ENCODE results near the gene DIPK1B. TPM values are rescaled to one million over a fixed set of nuclear protein-coding genes. Genes with fewer than 3 reads are reported as not detected.
"Not testable (repeated sequence)": the region's sequence is repeated elsewhere in the genome, so short reads cannot be mapped to it uniquely, and the experiment has no call there.

DIPK1B gene
- total and polyA plus RNA-seq, 2 donors (not counting 3 experiments of a cell fraction or from before 2014, with no cell fraction given) = 253 to 441 TPM

DNA sequence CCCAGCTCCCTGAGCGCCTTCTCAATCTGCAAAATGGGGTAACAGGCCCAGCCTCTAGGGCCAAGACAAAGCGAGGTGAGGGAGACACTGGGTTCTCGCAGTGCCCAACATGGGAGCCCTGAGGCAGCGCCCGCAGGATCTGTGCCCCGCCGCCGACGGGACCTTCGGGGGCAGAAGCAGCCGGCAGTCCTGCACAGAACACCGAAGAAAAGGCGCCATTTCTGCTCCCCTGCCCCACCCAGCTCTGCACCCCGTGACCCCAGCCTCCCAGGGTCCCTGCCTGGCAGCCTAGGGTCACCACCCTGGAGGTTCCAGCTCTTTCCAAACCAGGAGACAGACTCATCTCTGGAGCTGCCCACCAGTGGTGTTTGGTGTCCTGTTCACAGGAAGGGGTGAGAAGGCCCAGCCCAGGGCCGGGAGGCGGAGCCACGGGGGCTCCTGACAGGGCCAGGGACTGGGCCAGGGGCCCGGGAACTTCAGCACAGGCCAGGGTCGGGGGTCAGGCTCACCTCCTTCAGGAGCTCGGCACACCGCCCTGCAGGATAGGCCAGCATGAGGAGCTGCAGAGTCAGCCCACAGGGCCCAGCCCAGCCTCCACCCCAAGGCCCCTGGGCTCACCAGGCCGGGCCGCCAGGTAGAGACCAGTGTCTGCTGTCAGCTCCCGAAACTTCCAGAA, 42.4 kb downstream of the DIPK1B start:
- intact Hi-C loops (cut with micrococcal nuclease) = no loop called here
- TF ChIP-seq EZH2 (IDR thresholded peaks at IDR 0.05; ENCODE audit: borderline replicate concordance, low read depth, low read length, severe bottlenecking) (no peak), GATA2 (IDR thresholded peaks at IDR 0.05; ENCODE audit: insufficient read depth, insufficient read length, low read depth, low read length) (no peak)
- TF ChIP-seq, protein P1, sequence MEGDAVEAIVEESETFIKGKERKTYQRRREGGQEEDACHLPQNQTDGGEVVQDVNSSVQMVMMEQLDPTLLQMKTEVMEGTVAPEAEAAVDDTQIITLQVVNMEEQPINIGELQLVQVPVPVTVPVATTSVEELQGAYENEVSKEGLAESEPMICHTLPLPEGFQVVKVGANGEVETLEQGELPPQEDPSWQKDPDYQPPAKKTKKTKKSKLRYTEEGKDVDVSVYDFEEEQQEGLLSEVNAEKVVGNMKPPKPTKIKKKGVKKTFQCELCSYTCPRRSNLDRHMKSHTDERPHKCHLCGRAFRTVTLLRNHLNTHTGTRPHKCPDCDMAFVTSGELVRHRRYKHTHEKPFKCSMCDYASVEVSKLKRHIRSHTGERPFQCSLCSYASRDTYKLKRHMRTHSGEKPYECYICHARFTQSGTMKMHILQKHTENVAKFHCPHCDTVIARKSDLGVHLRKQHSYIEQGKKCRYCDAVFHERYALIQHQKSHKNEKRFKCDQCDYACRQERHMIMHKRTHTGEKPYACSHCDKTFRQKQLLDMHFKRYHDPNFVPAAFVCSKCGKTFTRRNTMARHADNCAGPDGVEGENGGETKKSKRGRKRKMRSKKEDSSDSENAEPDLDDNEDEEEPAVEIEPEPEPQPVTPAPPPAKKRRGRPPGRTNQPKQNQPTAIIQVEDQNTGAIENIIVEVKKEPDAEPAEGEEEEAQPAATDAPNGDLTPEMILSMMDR (IDR thresholded peaks at IDR 0.05; ENCODE audit: extremely low read depth in 1 of 2, insufficient read depth in 1 of 2, low read depth in 1 of 2, low read length in 2 of 2) = no peak

DNA sequence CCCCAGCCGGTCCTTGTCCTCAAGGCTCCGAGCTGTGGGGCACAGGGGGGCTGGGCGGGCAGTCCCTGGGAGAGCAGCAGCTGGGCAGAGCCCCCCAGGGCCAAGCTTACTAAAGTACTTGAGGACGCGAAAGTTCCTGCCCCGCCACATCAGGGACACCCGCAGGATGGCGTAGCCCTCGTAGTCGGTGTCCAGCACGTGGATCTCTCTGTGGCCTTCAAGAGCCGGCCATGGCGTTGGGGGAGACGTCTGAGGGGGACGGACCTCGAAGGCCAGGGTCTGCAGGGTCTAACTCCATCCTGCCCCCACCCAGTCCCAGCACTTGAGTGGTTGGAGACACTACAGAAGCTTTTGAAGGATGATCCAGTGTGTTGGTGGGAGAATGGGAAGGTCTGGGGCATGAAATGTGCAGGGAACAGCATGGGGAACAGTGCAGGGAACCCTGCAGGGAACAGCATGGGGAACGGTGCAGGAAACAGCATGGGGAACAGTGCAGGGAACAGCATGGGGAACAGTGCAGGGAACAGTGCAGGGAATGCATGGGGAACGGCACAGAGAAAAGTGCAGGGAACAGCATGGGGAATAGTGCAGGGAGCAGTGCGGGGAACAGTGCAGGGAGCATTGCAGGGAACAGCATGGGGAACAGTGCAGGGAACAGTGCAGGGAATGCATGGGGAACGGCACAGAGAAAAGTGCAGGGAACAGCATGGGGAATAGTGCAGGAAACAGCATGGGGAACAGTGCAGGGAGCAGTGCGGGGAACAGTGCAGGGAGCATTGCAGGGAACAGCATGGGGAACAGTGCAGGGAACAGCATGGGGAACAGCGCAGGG, 43.1 kb downstream of the DIPK1B start:
- H4K20me1 ChIP-seq (replicated peaks; ENCODE audit: control insufficient read depth, extremely low read depth, insufficient read depth, low read length); DNase-seq (ENCODE audit: low read depth, low spot score); H2AFZ ChIP-seq (ENCODE audit: low read depth, low read length); FAIRE-seq; dilution Hi-C loops (cut with MboI; ENCODE audit: extremely low pct_ligation_motif_present, low sequenced_read_pairs); H3K9me1 ChIP-seq (replicated peaks; ENCODE audit: control insufficient read depth, extremely low read depth, insufficient read depth, low read length); H3K27me3 ChIP-seq (ENCODE audit: control insufficient read depth in 2 of 2, insufficient read depth in 2 of 2, low read length in 2 of 2); H3K4me1 ChIP-seq (ENCODE audit: control insufficient read depth, extremely low read depth, insufficient read depth, low read length); BruUV-seq (replicated peaks); POLR2A ChIA-PET; H3K36me3 ChIP-seq (ENCODE audit: control insufficient read depth in 2 of 2, extremely low read depth in 1 of 2, insufficient read depth in 2 of 2, low read length in 2 of 2); H3K9ac ChIP-seq (replicated peaks; ENCODE audit: extremely low read depth, insufficient read depth, low read length); H3K4me3 ChIP-seq (replicated peaks in 1 of 3; ENCODE audit: insufficient read depth in 1 of 3, low read depth in 1 of 3, low read length in 3 of 3); H3K4me2 ChIP-seq (ENCODE audit: insufficient read depth, low read length); H3K27ac ChIP-seq (ENCODE audit: insufficient read depth, low read depth, low read length); H3K79me2 ChIP-seq (ENCODE audit: control insufficient read depth, insufficient read depth, low read length); H3K9me3 ChIP-seq (replicated peaks; ENCODE audit: control insufficient read depth, insufficient read depth, low read length); intact Hi-C loops (cut with micrococcal nuclease): not testable (repeated sequence)
- CTCF ChIA-PET = interaction anchor here (0.6 to 1.5 kb wide), 4 partner anchors 8 to 28 kb away, joined by 3 to 5 read pairs (median 4); partner anchors contain the start of gene LCN10

More for the DNA sequence above, 42.4 kb downstream of the DIPK1B start:
- DNase-seq (ENCODE audit: low read depth, low spot score) (no peak), FAIRE-seq (no peak)
- no TSS peak for BruUV-seq (replicated peaks)
- POLR2A ChIA-PET = no interaction called here
- no peaks in the 10 kb centered on the region for H3K9me3 ChIP-seq (replicated peaks; ENCODE audit: control insufficient read depth, insufficient read depth, low read length)
- no peak overlapping the region for H3K4me3 ChIP-seq (replicated peaks in 1 of 3; ENCODE audit: insufficient read depth in 1 of 3, low read depth in 1 of 3, low read length in 3 of 3)
- H3K4me2 ChIP-seq (ENCODE audit: insufficient read depth, low read length) = no peak overlapping the region
- dilution Hi-C loops (cut with MboI; ENCODE audit: extremely low pct_ligation_motif_present, low sequenced_read_pairs) = no loop called here
- H3K9ac ChIP-seq (replicated peaks; ENCODE audit: extremely low read depth, insufficient read depth, low read length) = no peak overlapping the region
- H3K9me1 ChIP-seq (replicated peaks; ENCODE audit: control insufficient read depth, extremely low read depth, insufficient read depth, low read length) = no peaks in the 10 kb centered on the region
- no peaks in the 10 kb centered on the region for H3K4me1 ChIP-seq (ENCODE audit: control insufficient read depth, extremely low read depth, insufficient read depth, low read length)
- no peak overlapping the region for H2AFZ ChIP-seq (ENCODE audit: low read depth, low read length)
- no peak overlapping the region for H3K27ac ChIP-seq (ENCODE audit: insufficient read depth, low read depth, low read length)
- CTCF ChIA-PET = interaction anchor here (0.6 to 1.5 kb wide), 4 partner anchors 9 to 27 kb away, joined by 3 to 5 read pairs (median 4); partner anchors contain the start of gene LCN10
- H4K20me1 ChIP-seq (replicated peaks; ENCODE audit: control insufficient read depth, extremely low read depth, insufficient read depth, low read length) = no peaks in the 10 kb centered on the region
- H3K79me2 ChIP-seq (ENCODE audit: control insufficient read depth, insufficient read depth, low read length) = no peaks in the 10 kb centered on the region
- H3K27me3 ChIP-seq (ENCODE audit: control insufficient read depth in 2 of 2, insufficient read depth in 2 of 2, low read length in 2 of 2) = peaks cover 3 to 5% of the 10 kb centered on the region in 2 experiments
- H3K36me3 ChIP-seq (ENCODE audit: control insufficient read depth in 2 of 2, extremely low read depth in 1 of 2, insufficient read depth in 2 of 2, low read length in 2 of 2) = no peaks in the 10 kb centered on the region
